Measurements from ENCODE around the gene BCKDK.

Gene BCKDK

GRCh38 chr16:31074814-31075183, 33.4 kb upstream of the BCKDK start:
- in situ Hi-C loops (cut with MboI; ENCODE audit: low pct_unique_long_range_greater_than_20kb, low sequenced_read_pairs, unreplicated experiment), result no loop called here
- TF ChIP-seq, protein P1, sequence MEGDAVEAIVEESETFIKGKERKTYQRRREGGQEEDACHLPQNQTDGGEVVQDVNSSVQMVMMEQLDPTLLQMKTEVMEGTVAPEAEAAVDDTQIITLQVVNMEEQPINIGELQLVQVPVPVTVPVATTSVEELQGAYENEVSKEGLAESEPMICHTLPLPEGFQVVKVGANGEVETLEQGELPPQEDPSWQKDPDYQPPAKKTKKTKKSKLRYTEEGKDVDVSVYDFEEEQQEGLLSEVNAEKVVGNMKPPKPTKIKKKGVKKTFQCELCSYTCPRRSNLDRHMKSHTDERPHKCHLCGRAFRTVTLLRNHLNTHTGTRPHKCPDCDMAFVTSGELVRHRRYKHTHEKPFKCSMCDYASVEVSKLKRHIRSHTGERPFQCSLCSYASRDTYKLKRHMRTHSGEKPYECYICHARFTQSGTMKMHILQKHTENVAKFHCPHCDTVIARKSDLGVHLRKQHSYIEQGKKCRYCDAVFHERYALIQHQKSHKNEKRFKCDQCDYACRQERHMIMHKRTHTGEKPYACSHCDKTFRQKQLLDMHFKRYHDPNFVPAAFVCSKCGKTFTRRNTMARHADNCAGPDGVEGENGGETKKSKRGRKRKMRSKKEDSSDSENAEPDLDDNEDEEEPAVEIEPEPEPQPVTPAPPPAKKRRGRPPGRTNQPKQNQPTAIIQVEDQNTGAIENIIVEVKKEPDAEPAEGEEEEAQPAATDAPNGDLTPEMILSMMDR (IDR thresholded peaks at IDR 0.05; ENCODE audit: extremely low read depth, insufficient read depth, missing control alignments), result no peak
- DNase-seq (ENCODE audit: low spot score), result no peak

DNA sequence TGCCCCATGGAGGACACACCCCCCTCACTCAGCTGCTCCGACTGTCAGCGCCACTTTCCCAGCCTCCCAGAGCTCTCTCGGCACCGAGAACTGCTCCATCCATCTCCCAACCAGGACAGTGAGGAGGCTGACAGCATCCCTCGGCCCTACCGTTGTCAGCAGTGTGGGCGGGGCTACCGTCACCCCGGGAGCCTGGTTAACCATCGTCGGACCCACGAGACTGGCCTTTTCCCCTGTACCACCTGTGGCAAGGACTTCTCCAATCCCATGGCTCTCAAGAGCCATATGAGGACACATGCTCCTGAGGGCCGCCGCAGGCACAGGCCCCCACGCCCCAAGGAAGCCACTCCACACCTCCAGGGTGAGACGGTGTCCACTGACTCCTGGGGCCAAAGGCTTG, 31.9 kb upstream of the BCKDK start:
- in situ Hi-C loops (cut with MboI; ENCODE audit: low pct_unique_long_range_greater_than_20kb, low sequenced_read_pairs, unreplicated experiment), result no loop called here
- TF ChIP-seq, protein P1 (IDR thresholded peaks at IDR 0.05; ENCODE audit: extremely low read depth, insufficient read depth, missing control alignments), result no peak
- no peak for DNase-seq (ENCODE audit: low spot score)

DNA sequence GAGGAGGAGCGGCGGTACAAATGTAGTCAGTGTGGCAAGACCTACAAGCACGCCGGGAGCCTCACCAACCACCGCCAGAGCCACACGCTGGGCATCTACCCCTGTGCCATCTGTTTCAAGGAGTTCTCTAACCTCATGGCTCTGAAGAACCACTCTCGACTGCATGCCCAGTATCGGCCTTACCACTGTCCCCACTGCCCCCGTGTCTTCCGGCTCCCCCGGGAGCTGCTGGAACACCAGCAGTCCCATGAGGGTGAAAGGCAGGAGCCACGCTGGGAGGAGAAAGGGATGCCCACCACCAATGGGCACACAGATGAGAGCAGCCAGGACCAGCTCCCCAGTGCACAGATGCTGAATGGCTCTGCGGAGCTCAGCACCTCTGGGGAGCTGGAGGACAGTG, 31.2 kb upstream of the BCKDK start:
- TF ChIP-seq, protein P1 (IDR thresholded peaks at IDR 0.05; ENCODE audit: extremely low read depth, insufficient read depth, missing control alignments), result no peak
- in situ Hi-C loops (cut with MboI; ENCODE audit: low pct_unique_long_range_greater_than_20kb, low sequenced_read_pairs, unreplicated experiment), result no loop called here
- DNase-seq (ENCODE audit: low spot score), result no peak

DNA sequence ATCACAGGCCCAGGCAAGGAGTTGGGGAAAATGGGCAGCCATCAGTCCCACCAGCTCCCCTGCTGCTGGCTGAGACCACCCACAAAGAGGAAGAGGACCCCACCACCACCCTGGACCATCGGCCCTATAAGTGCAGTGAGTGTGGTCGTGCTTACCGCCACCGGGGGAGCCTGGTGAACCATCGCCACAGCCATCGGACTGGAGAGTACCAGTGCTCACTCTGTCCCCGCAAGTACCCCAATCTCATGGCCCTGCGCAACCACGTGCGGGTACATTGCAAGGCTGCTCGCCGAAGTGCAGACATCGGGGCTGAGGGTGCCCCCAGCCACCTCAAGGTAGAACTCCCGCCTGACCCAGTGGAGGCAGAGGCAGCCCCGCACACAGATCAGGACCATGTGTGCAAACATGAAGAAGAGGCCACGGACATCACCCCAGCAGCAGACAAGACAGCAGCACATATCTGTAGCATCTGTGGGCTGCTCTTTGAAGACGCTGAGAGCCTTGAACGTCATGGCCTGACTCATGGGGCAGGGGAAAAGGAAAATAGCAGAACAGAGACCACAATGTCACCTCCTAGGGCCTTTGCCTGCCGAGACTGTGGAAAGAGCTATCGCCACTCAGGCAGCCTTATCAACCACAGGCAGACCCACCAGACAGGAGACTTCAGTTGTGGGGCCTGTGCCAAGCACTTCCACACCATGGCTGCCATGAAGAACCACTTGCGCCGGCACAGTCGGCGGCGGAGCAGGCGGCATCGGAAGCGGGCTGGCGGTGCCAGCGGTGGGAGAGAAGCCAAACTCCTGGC, 30.4 kb upstream of the BCKDK start:
- in situ Hi-C loops (cut with MboI; ENCODE audit: low pct_unique_long_range_greater_than_20kb, low sequenced_read_pairs, unreplicated experiment), result no loop called here
- no peak for DNase-seq (ENCODE audit: low spot score)
- TF ChIP-seq, protein P1 (IDR thresholded peaks at IDR 0.05; ENCODE audit: extremely low read depth, insufficient read depth, missing control alignments), result no peak

GRCh38 chr16:31078597-31079341, 29.4 kb upstream of the BCKDK start:
- in situ Hi-C loops (cut with MboI; ENCODE audit: low pct_unique_long_range_greater_than_20kb, low sequenced_read_pairs, unreplicated experiment), result no loop called here
- TF ChIP-seq, protein P1 (IDR thresholded peaks at IDR 0.05; ENCODE audit: extremely low read depth, insufficient read depth, missing control alignments), result no peak
- DNase-seq (ENCODE audit: low spot score), result no peak

GRCh38 chr16:31079342-31079944, 28.7 kb upstream of the BCKDK start:
- no peak for DNase-seq (ENCODE audit: low spot score)
- TF ChIP-seq, protein P1 (IDR thresholded peaks at IDR 0.05; ENCODE audit: extremely low read depth, insufficient read depth, missing control alignments), result no peak
- in situ Hi-C loops (cut with MboI; ENCODE audit: low pct_unique_long_range_greater_than_20kb, low sequenced_read_pairs, unreplicated experiment), result no loop called here
